Measurements from ENCODE around the gene GALK1.

DNA sequence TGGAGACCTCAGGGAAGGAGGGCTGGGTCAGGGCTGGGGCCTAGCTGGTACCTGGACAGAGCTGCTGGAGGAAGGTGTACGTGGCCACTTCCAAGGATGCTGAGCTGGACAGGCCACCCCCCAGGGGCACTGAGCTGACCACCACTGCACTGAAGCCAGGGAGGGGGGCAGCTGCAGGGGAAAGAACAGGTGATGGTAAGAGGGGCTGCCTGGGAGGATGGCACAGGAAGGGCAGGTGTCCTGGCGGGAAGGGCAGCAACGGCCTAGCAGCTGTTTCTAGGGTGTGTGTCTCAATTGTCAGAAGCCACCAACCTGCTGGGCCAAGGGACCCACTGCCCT lies 1.8 kb downstream of the GALK1 start:
- TF ChIP-seq, protein P1, sequence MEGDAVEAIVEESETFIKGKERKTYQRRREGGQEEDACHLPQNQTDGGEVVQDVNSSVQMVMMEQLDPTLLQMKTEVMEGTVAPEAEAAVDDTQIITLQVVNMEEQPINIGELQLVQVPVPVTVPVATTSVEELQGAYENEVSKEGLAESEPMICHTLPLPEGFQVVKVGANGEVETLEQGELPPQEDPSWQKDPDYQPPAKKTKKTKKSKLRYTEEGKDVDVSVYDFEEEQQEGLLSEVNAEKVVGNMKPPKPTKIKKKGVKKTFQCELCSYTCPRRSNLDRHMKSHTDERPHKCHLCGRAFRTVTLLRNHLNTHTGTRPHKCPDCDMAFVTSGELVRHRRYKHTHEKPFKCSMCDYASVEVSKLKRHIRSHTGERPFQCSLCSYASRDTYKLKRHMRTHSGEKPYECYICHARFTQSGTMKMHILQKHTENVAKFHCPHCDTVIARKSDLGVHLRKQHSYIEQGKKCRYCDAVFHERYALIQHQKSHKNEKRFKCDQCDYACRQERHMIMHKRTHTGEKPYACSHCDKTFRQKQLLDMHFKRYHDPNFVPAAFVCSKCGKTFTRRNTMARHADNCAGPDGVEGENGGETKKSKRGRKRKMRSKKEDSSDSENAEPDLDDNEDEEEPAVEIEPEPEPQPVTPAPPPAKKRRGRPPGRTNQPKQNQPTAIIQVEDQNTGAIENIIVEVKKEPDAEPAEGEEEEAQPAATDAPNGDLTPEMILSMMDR (IDR thresholded peaks at IDR 0.05) = no peak
- TF ChIP-seq POLR2A (IDR thresholded peaks at IDR 0.05) = no peak

All from gastroesophageal sphincter (tissue), 3 donors.